PFSK-1 (cell line): ENCODE data around the gene TMPRSS4.

ENCODE experiments used
- FOXP2 ChIP-seq: optimal IDR thresholded peaks from 2 replicates; pipeline ENCODE3; 2011; ENCODE audit warnings: borderline replicate concordance, control low read depth, inconsistent platforms; ENCODE audit not compliant: insufficient read depth; ENCODE audit errors: extremely low read length, extremely low read depth
- POLR2AphosphoS5 ChIP-seq: IDR thresholded peaks from 2 replicates; pipeline ENCODE4 v1.6.1; 2012; ENCODE audit warnings: low read depth, mild to moderate bottlenecking, control low read depth, low read length, moderate library complexity
- REST ChIP-seq, 2 experiments: IDR thresholded peaks; 2 replicates each; pipeline versions ENCODE4 v1.6.1 to v1.8.0; 2011 to 2012; ENCODE audit warnings: low read depth in 2 of 2, low read length in 2 of 2, control low read depth in 1 of 2, inconsistent platforms in 1 of 2, mild to moderate bottlenecking in 1 of 2, moderate library complexity in 1 of 2; ENCODE audit not compliant: insufficient read depth in 1 of 2
- SIN3A ChIP-seq: IDR thresholded peaks from 2 replicates; pipeline ENCODE4 v1.6.1; 2012; ENCODE audit warnings: mild to moderate bottlenecking, low read length, moderate library complexity, borderline replicate concordance; ENCODE audit not compliant: insufficient read depth
- TAF1 ChIP-seq: IDR thresholded peaks from 2 replicates; pipeline ENCODE4 v1.6.1; 2012; ENCODE audit warnings: low read length, control low read depth, borderline replicate concordance; ENCODE audit not compliant: insufficient read depth

Gene TMPRSS4

GRCh38 chr11:118146554-118146953, 69.7 kb downstream of the TMPRSS4 start:
- TF ChIP-seq SIN3A (no peak), TAF1 (no peak)

GRCh38 chr11:118147502-118147901, 70.6 kb downstream of the TMPRSS4 start:
- TF ChIP-seq TAF1 (0 out of 2 replicates have a peak, but pooled peaks have one; percentile 26), FOXP2 (no peak), SIN3A (no peak)

- TF ChIP-seq TAF1 (no peak), FOXP2 (no peak), REST (IDR thresholded peaks at IDR 0.05; ENCODE audit: insufficient read depth in 1 of 2, low read depth in 2 of 2, low read length in 2 of 2) (no peak), SIN3A (no peak)
These were observed 71.4 kb downstream of the TMPRSS4 start for GRCh38 chr11:118148240-118148639.

GRCh38 chr11:118148856-118149255, 72.0 kb downstream of the TMPRSS4 start:
- TF ChIP-seq POLR2AphosphoS5: no peak
- TF ChIP-seq TAF1: no peak
- no peak for TF ChIP-seq REST (IDR thresholded peaks at IDR 0.05; ENCODE audit: insufficient read depth in 1 of 2, low read depth in 2 of 2, low read length in 2 of 2)
- TF ChIP-seq FOXP2: no peak
- no peak for TF ChIP-seq SIN3A

GRCh38 chr11:118149493-118149892, 72.6 kb downstream of the TMPRSS4 start:
- no peak for TF ChIP-seq TAF1
- TF ChIP-seq SIN3A: no peak
- TF ChIP-seq REST (IDR thresholded peaks at IDR 0.05; ENCODE audit: insufficient read depth in 1 of 2, low read depth in 2 of 2, low read length in 2 of 2): no peak
- no peak for TF ChIP-seq FOXP2
- no peak for TF ChIP-seq POLR2AphosphoS5

- TF ChIP-seq POLR2AphosphoS5 (no peak), FOXP2 (no peak), TAF1 (no peak), SIN3A (no peak), REST (IDR thresholded peaks at IDR 0.05; ENCODE audit: insufficient read depth in 1 of 2, low read depth in 2 of 2, low read length in 2 of 2) (no peak)
These were observed 74.6 kb downstream of the TMPRSS4 start for GRCh38 chr11:118151431-118151830.
